HUES6 (cell line): Measurements from ENCODE around the gene TSEN2.
A peak's percentile ranks its signal among the peaks of the same experiment; 100 is the strongest.
"Not testable (repeated sequence)": the region's sequence is repeated elsewhere in the genome, so short reads cannot be mapped to it uniquely, and the experiment has no call there.

Experiments used
- H3K27ac ChIP-seq: 2 replicates; pipeline ENCODE4 v1.7.0; 2013; ENCODE audit warnings: low read depth, mild to moderate bottlenecking, low read length, inconsistent platforms
- H3K27me3 ChIP-seq: 2 replicates; pipeline ENCODE4 v1.6.1; 2013; ENCODE audit warnings: low read length; ENCODE audit not compliant: control insufficient read depth, insufficient read depth
- H3K36me3 ChIP-seq: 2 replicates; pipeline ENCODE4 v1.6.1; 2013; ENCODE audit warnings: low read length; ENCODE audit not compliant: control insufficient read depth, insufficient read depth
- H3K4me1 ChIP-seq: 2 replicates; pipeline ENCODE4 v1.6.1; 2013; ENCODE audit warnings: low read length; ENCODE audit not compliant: control insufficient read depth, insufficient read depth
- H3K4me3 ChIP-seq: 2 replicates; pipeline ENCODE4 v1.5.1; 2013; ENCODE audit warnings: low read depth, low read length
- H3K9ac ChIP-seq: one replicate; pipeline ENCODE4 v1.6.1; 2013; ENCODE audit warnings: mild to moderate bottlenecking, low read length
- H3K9me3 ChIP-seq: 2 replicates; pipeline ENCODE4 v1.6.1; 2013; ENCODE audit warnings: low read depth, low read length; ENCODE audit not compliant: control insufficient read depth, insufficient read depth

Gene TSEN2

DNA sequence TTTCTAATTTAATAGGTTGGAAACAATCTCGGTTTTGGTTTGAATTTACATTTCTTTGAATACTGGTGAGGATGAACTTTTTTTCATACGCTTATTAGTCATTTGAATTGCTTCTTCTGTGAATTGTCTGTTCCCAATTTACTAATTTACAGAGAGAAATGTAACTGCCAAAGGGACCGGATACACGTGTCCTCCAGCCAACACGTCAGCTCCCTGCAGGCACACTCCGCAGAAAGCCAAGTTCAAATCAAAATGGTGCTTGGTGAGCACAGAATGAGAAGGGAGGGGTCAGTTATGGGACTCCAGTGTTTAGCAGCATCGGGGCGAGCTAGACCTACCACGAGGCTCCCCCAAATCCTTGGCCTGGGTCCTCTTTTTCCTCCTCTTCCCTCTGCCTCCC is 10.8 kb upstream of the TSEN2 start:
- H3K4me1 ChIP-seq, result peaks cover 10% of the 10 kb centered on the region; the same call in 1 of the 2 replicates
- no peaks in the 10 kb centered on the region for H3K9me3 ChIP-seq
- H3K4me3 ChIP-seq, result no peak overlapping the region
- no peak overlapping the region for H3K9ac ChIP-seq
- H3K27ac ChIP-seq, result no peak overlapping the region
- H3K27me3 ChIP-seq, result no peaks in the 10 kb centered on the region
- no peaks in the 10 kb centered on the region for H3K36me3 ChIP-seq

GRCh38 chr3:12476238-12476897 is 7.9 kb upstream of the TSEN2 start:
- Histone ChIP-seq H3K9me3 (no peaks in the 10 kb centered on the region), H3K4me1 (peaks cover 7% of the 10 kb centered on the region; the same call in 1 of the 2 replicates), H3K4me3 (no peak overlapping the region), H3K27ac (no peak overlapping the region), H3K27me3 (no peaks in the 10 kb centered on the region), H3K9ac (no peak overlapping the region), H3K36me3 (no peaks in the 10 kb centered on the region)

DNA sequence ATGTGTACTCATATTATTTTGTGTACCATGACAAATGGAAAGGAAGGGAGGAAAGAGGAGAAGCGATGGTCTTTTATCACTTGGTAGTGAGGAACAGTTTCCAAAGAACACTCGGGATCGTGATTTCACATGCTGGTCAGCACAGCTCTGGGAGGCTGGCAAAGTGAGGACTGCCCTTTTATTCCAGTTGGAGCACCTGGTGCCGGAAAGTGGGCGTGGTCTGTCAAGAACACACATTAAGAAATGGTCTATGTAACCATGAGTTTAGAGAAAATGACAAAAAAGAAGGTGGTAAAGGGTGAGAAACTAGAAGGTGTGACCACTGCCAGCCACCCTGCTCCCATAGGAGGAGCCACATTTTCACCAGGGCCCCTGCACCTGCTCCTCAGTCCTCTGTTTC is 7.0 kb upstream of the TSEN2 start:
- Histone ChIP-seq H3K9ac (no peak overlapping the region), H3K9me3 (no peaks in the 10 kb centered on the region), H3K4me1 (peaks cover 3% of the 10 kb centered on the region; the same call in 1 of the 2 replicates), H3K27ac (no peak overlapping the region), H3K4me3 (no peak overlapping the region), H3K36me3 (no peaks in the 10 kb centered on the region), H3K27me3 (no peaks in the 10 kb centered on the region)

DNA sequence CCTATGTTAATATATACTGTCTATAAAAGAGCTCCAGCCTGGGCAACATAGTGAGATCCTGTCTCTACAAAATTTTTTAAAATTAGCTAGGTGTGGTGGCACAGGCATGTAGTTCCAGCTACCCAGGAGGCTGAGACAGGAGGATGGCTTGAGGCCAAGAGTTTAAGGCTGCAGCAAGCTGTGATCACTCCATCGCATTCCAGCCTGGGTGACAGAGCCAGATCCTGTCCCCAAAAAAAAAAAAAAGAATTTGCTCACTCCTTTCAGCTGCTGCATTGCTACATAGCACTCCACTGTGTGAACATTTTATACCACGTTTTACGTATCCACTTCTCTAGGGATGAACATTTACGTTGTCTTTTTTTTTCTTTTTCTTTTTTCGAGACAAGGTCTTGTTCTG is 6.0 kb upstream of the TSEN2 start:
- H3K36me3 ChIP-seq, result no peaks in the 10 kb centered on the region
- H3K27me3 ChIP-seq, result no peaks in the 10 kb centered on the region
- peaks cover 5% of the 10 kb centered on the region for H3K4me1 ChIP-seq
- no peak overlapping the region for H3K27ac ChIP-seq
- H3K9ac ChIP-seq, result no peak overlapping the region
- no peaks in the 10 kb centered on the region for H3K9me3 ChIP-seq
- no peak overlapping the region for H3K4me3 ChIP-seq

- not testable (repeated sequence) for H3K27me3 ChIP-seq, H3K9me3 ChIP-seq, H3K27ac ChIP-seq, H3K36me3 ChIP-seq, H3K9ac ChIP-seq, H3K4me3 ChIP-seq, H3K4me1 ChIP-seq
Measured at GRCh38 chr3:12479198-12479597, 5.1 kb upstream of the TSEN2 start.

GRCh38 chr3:12479919-12480427 is 4.3 kb upstream of the TSEN2 start:
- H3K27ac ChIP-seq, result no peak overlapping the region
- H3K4me3 ChIP-seq, result no peak overlapping the region
- H3K36me3 ChIP-seq, result no peaks in the 10 kb centered on the region
- peaks cover 10% of the 10 kb centered on the region for H3K4me1 ChIP-seq
- H3K9ac ChIP-seq, result no peak overlapping the region
- H3K9me3 ChIP-seq, result no peaks in the 10 kb centered on the region
- H3K27me3 ChIP-seq, result no peaks in the 10 kb centered on the region

DNA sequence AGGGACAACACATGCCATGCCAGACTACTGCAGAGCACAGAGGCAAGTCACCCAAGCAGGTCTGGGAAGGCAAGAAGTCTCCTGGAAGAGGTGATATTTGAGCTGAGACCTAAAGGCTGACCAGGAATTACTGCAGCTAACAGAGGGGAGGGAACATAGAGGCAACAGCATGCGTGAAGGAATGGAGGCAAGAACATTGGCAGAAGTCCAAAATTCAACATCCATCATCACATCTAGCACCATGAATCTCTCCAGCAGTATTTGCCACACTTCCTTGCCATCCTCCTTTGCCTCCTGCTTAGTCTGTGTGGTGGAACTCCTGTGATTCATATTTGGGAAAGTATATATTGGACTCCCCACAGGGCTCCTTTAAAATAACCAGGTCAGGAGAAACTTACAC is 870 bp upstream of the TSEN2 start:
- peaks cover 12% of the 10 kb centered on the region; the same call in 1 of the 2 replicates for H3K36me3 ChIP-seq
- H3K27me3 ChIP-seq, result no peaks in the 10 kb centered on the region
- peaks cover 10% of the 10 kb centered on the region for H3K4me1 ChIP-seq
- no peaks in the 10 kb centered on the region for H3K9me3 ChIP-seq
- H3K4me3 ChIP-seq, result peak overlapping the region; percentile 95
- no peak overlapping the region for H3K9ac ChIP-seq
- H3K27ac ChIP-seq, result no peak overlapping the region

DNA sequence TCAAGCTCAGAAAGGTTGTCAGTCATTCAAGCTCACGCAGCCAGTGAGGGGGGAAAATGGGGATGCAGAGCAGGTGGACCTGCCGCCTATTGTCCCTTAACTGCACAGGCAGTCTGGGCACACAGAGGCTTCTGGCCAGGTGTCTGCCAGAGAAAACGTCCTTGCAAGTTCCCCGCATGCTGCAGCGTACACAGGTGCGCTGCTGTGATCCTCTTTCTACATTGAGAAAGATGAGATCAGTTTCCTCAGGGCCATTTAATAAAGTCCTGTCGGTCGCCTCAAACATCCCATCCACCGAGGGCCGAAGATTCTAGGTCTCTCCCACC is 445 bp upstream of the TSEN2 start:
- H3K27me3 ChIP-seq, result no peaks in the 10 kb centered on the region
- H3K4me1 ChIP-seq, result peaks cover 10% of the 10 kb centered on the region
- H3K4me3 ChIP-seq, result peak overlapping the region; percentile 95
- peak overlapping the region; percentile 56 for H3K9ac ChIP-seq
- H3K27ac ChIP-seq, result no peak overlapping the region
- peaks cover 13% of the 10 kb centered on the region; the same call in 1 of the 2 replicates for H3K36me3 ChIP-seq
- no peaks in the 10 kb centered on the region for H3K9me3 ChIP-seq

GRCh38 chr3:12484983-12485327 is 675 bp downstream of the TSEN2 start:
- peak overlapping the region; percentile 92 for H3K9ac ChIP-seq
- H3K36me3 ChIP-seq, result peaks cover 22% of the 10 kb centered on the region
- H3K27ac ChIP-seq, result peak overlapping the region; percentile 75; the same call in 1 of the 2 replicates
- no peaks in the 10 kb centered on the region for H3K9me3 ChIP-seq
- H3K4me1 ChIP-seq, result peaks cover 9% of the 10 kb centered on the region
- no peaks in the 10 kb centered on the region for H3K27me3 ChIP-seq
- H3K4me3 ChIP-seq, result peak overlapping the region; percentile 95

- Histone ChIP-seq H3K9me3 (no peaks in the 10 kb centered on the region), H3K27me3 (no peaks in the 10 kb centered on the region), H3K4me3 (no peak overlapping the region), H3K36me3 (peaks cover 32% of the 10 kb centered on the region), H3K9ac (no peak overlapping the region), H3K4me1 (peaks cover 7% of the 10 kb centered on the region), H3K27ac (no peak overlapping the region)
Measured at GRCh38 chr3:12486001-12486400, 1.7 kb downstream of the TSEN2 start.

DNA sequence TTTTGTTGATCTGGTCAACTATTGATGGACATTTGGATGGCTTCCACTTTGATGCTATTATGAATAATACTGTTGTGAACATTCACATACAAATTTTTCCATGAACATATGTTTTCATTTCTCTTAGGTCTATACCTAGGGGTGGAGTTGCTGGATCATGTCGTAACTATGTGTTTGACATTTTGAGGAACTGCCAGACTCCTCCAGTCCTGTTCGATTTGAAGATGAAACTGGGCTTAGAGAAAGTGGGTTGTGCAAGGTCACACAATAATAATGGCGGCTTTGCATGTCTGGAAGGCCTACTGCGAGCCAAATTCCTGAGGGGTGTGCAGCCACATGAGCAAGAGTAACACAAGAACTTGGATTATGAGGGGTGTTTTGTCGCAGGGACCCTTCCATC is 2.6 kb downstream of the TSEN2 start:
- Histone ChIP-seq H3K4me1 (peaks cover 7% of the 10 kb centered on the region), H3K4me3 (no peak overlapping the region), H3K9ac (no peak overlapping the region), H3K27me3 (no peaks in the 10 kb centered on the region), H3K9me3 (no peaks in the 10 kb centered on the region), H3K36me3 (peaks cover 40% of the 10 kb centered on the region), H3K27ac (no peak overlapping the region)
